A673 (cell line): Measurements from ENCODE around the gene APOL5. TPM values are rescaled to one million over a fixed set of nuclear protein-coding genes. Genes with fewer than 3 reads are reported as not detected.

Experiments
- BruUV-seq: library from RNA; stranded (reverse); fragments of 400-500 nt; replicated peaks from 2 replicates; lab custom pipeline; 2021; lab: Mats Ljungman, UMichigan
- CTCF ChIA-PET: fragments of 300-600 bp; sonication (Branson Sonifier 250); formaldehyde crosslinking; loops from one replicate; lab custom pipeline; 2022; ENCODE audit warnings: antibody characterized with exemption; lab: Charles Lee
- POLR2A ChIA-PET: fragments of 300-600 bp; sonication (Branson Sonifier 250); formaldehyde crosslinking; loops from one replicate; lab custom pipeline; 2022; ENCODE audit warnings: antibody characterized with exemption; ENCODE audit not compliant: low non-redundant PET; lab: Charles Lee
- DNase-seq: peaks from one replicate; pipeline ENCODE4 v3.0.0-alpha.2; 2015; ENCODE audit warnings: low spot score
- H3K27ac ChIP-seq: fragments of 200-600 bp; sonication (generic); 2 replicates; pipeline ENCODE4 v1.5.1; 2016; ENCODE audit warnings: mixed run types, low read depth, mild to moderate bottlenecking, mixed read lengths, antibody characterized with exemption, low read length; ENCODE audit not compliant: poor library complexity, severe bottlenecking
- H3K27me3 ChIP-seq: fragments of 200-600 bp; sonication (generic); replicated peaks from 2 replicates; pipeline ENCODE4 v1.6.1; 2017; ENCODE audit warnings: mixed run types, low read depth, mild to moderate bottlenecking, mixed read lengths, antibody characterized with exemption, low read length; ENCODE audit not compliant: insufficient read depth, poor library complexity
- H3K36me3 ChIP-seq: fragments of 200-600 bp; sonication (generic); 2 replicates; pipeline ENCODE4 v1.6.1; 2016; ENCODE audit warnings: mixed run types, mild to moderate bottlenecking, mixed read lengths, antibody characterized with exemption, low read length; ENCODE audit not compliant: insufficient read depth, poor library complexity, severe bottlenecking
- H3K4me1 ChIP-seq: fragments of 200-600 bp; sonication (generic); 2 replicates; pipeline ENCODE4 v1.6.1; 2017; ENCODE audit warnings: mixed run types, mild to moderate bottlenecking, mixed read lengths, antibody characterized with exemption, low read length; ENCODE audit not compliant: insufficient read depth, poor library complexity, severe bottlenecking
- H3K4me3 ChIP-seq: fragments of 200-600 bp; sonication (generic); 2 replicates; pipeline ENCODE4 v1.5.1; 2016; ENCODE audit warnings: low read depth, mixed run types, mild to moderate bottlenecking, mixed read lengths, low read length; ENCODE audit not compliant: poor library complexity, severe bottlenecking
- H3K9me3 ChIP-seq: fragments of 200-600 bp; sonication (generic); 2 replicates; pipeline ENCODE4 v1.6.1; 2016; ENCODE audit warnings: mixed run types, low read depth, mild to moderate bottlenecking, mixed read lengths, antibody characterized with exemption, low read length; ENCODE audit not compliant: poor library complexity, severe bottlenecking
- CTCF ChIP-seq: fragments of 300-800, 200-600 bp; sonication (generic); conservative IDR thresholded peaks from 2 replicates; pipeline ENCODE4 v1.5.1; 2017; ENCODE audit warnings: low read depth, mild to moderate bottlenecking, antibody characterized with exemption, low read length, moderate library complexity, mixed read lengths
- EZH2 ChIP-seq: fragments of 200-600 bp; sonication (generic); IDR thresholded peaks from 2 replicates; pipeline ENCODE4 v1.6.1; 2017; ENCODE audit warnings: borderline replicate concordance, low read depth, mild to moderate bottlenecking, mixed read lengths, antibody characterized with exemption, low read length; ENCODE audit not compliant: poor library complexity, severe bottlenecking
- intact Hi-C: fragments of 100-400 bp; cut with micrococcal nuclease; formaldehyde crosslinking; loops from one replicate; pipeline ENCODE4 v1.10.0; 2022; ENCODE audit not compliant: unreplicated experiment
- total RNA-seq: library from RNA; stranded (reverse); gene quantifications from 2 replicates; pipeline ENCODE4 v1.2.3, GENCODE V29; 2021

The APOL5 gene
- total RNA-seq, 1 experiment from 2014 or later, result not detected

- CTCF ChIA-PET, result no interaction called here
Observed at GRCh38 chr22:35681454-35682052, 36.1 kb upstream of the APOL5 start.

GRCh38 chr22:35683560-35683959 lies 34.1 kb upstream of the APOL5 start:
- no peak for DNase-seq
- TF ChIP-seq EZH2 (no peak), CTCF (no peak)
- intact Hi-C loops, result no loop called here
- no peaks in the 10 kb centered on the region for H3K4me1 ChIP-seq
- H3K36me3 ChIP-seq, result no peaks in the 10 kb centered on the region
- ChIA-PET CTCF (interaction anchor here (1.0 to 1.4 kb wide), 2 partner anchors 382 to 441 kb away, joined by 3 read pairs; no protein-coding TSS in a partner anchor), POLR2A (no interaction called here)
- H3K27me3 ChIP-seq, result no peaks in the 10 kb centered on the region
- BruUV-seq, result no TSS peak
- no peak overlapping the region for H3K4me3 ChIP-seq
- H3K9me3 ChIP-seq, result peaks cover 6% of the 10 kb centered on the region
- no peak overlapping the region for H3K27ac ChIP-seq

More at GRCh38 chr22:35681454-35682052, 36.1 kb upstream of the APOL5 start:
- POLR2A ChIA-PET, result no interaction called here
- DNase-seq, result no peak
- Histone ChIP-seq H3K4me3 (no peak overlapping the region), H3K36me3 (no peaks in the 10 kb centered on the region), H3K9me3 (peaks cover 6% of the 10 kb centered on the region), H3K4me1 (no peaks in the 10 kb centered on the region), H3K27me3 (no peaks in the 10 kb centered on the region), H3K27ac (no peak overlapping the region)
- intact Hi-C loops, result no loop called here
- no TSS peak for BruUV-seq
- TF ChIP-seq EZH2 (no peak), CTCF (no peak)

- intact Hi-C loops, result no loop called here
- H3K27ac ChIP-seq, result no peak overlapping the region
Observed at GRCh38 chr22:35684270-35684700, 33.4 kb upstream of the APOL5 start.

More at GRCh38 chr22:35684270-35684700, 33.4 kb upstream of the APOL5 start:
- peaks cover 6% of the 10 kb centered on the region for H3K9me3 ChIP-seq
- H3K27me3 ChIP-seq, result no peaks in the 10 kb centered on the region
- peaks cover 5% of the 10 kb centered on the region for H3K4me1 ChIP-seq
- H3K4me3 ChIP-seq, result no peak overlapping the region
- no peaks in the 10 kb centered on the region for H3K36me3 ChIP-seq
- TF ChIP-seq EZH2, result no peak
- TF ChIP-seq CTCF, result peak; percentile 66
- CTCF ChIA-PET, result interaction anchor here (0.6 to 1.4 kb wide), 4 partner anchors 36 to 440 kb away, joined by 3 read pairs; partner anchors contain the start of gene APOL6
- BruUV-seq, result no TSS peak
- DNase-seq, result peak; percentile 69
- POLR2A ChIA-PET, result interaction anchor here (0.6 kb wide), 1 partner anchor 57 kb away, joined by 3 read pairs; no protein-coding TSS in a partner anchor
